Activated T-cell treated with anti-CD3 and anti-CD28 coated beads, Interleukin-2, amount 50 U/mL, for 24 hours (primary cell): ENCODE results near the gene IQSEC1.
A peak's percentile ranks its signal among the peaks of the same experiment; 100 is the strongest.

Experiments
- DNase-seq: peaks from one replicate; pipeline ENCODE4 v3.0.0-alpha.2; 2020
- H3K27ac Mint-ChIP-seq: 2 replicates; pipeline ENCODE4 v1.8.0; 2020; ENCODE audit warnings: mild to moderate bottlenecking, mixed read lengths
- H3K27me3 Mint-ChIP-seq: 2 replicates; pipeline ENCODE4 v1.8.0; 2020; ENCODE audit warnings: mixed read lengths
- H3K36me3 Mint-ChIP-seq: 2 replicates; pipeline ENCODE4 v1.8.0; 2020; ENCODE audit warnings: low read depth, mixed read lengths
- H3K4me1 Mint-ChIP-seq: 2 replicates; pipeline ENCODE4 v1.8.0; 2020; ENCODE audit warnings: low read depth, mixed read lengths
- H3K4me3 Mint-ChIP-seq: 2 replicates; pipeline ENCODE4 v1.8.0; 2020; ENCODE audit warnings: mild to moderate bottlenecking, moderate library complexity, mixed read lengths
- H3K9me3 Mint-ChIP-seq: 2 replicates; pipeline ENCODE4 v1.8.0; 2020; ENCODE audit warnings: mixed read lengths

IQSEC1 gene

GRCh38 chr3:13057282-13058040 is 15.8 kb downstream of the IQSEC1 start:
- H3K4me3 Mint-ChIP-seq = no peak overlapping the region
- peaks cover 3% of the 10 kb centered on the region for H3K27me3 Mint-ChIP-seq
- H3K4me1 Mint-ChIP-seq = no peaks in the 10 kb centered on the region
- H3K9me3 Mint-ChIP-seq = no peaks in the 10 kb centered on the region
- no peak overlapping the region for H3K27ac Mint-ChIP-seq
- DNase-seq = no peak
- no peaks in the 10 kb centered on the region for H3K36me3 Mint-ChIP-seq

- DNase-seq = no peak
- Mint-ChIP-seq H3K4me1 (no peaks in the 10 kb centered on the region), H3K27ac (no peak overlapping the region), H3K4me3 (no peak overlapping the region), H3K27me3 (peaks cover 3% of the 10 kb centered on the region), H3K9me3 (no peaks in the 10 kb centered on the region), H3K36me3 (no peaks in the 10 kb centered on the region)
These were observed 17.6 kb downstream of the IQSEC1 start for GRCh38 chr3:13055634-13056033.

GRCh38 chr3:13054341-13055285 is 18.6 kb downstream of the IQSEC1 start:
- Mint-ChIP-seq H3K9me3 (no peaks in the 10 kb centered on the region), H3K27ac (no peak overlapping the region), H3K27me3 (peaks cover 3% of the 10 kb centered on the region), H3K4me1 (no peaks in the 10 kb centered on the region), H3K4me3 (no peak overlapping the region), H3K36me3 (no peaks in the 10 kb centered on the region)
- DNase-seq = no peak

GRCh38 chr3:13053893-13054292 is 19.3 kb downstream of the IQSEC1 start:
- H3K27ac Mint-ChIP-seq = no peak overlapping the region
- H3K36me3 Mint-ChIP-seq = no peaks in the 10 kb centered on the region
- no peak overlapping the region for H3K4me3 Mint-ChIP-seq
- H3K9me3 Mint-ChIP-seq = no peaks in the 10 kb centered on the region
- no peaks in the 10 kb centered on the region for H3K4me1 Mint-ChIP-seq
- no peak for DNase-seq
- H3K27me3 Mint-ChIP-seq = peaks cover 3% of the 10 kb centered on the region

GRCh38 chr3:13053420-13053819 is 19.8 kb downstream of the IQSEC1 start:
- H3K27me3 Mint-ChIP-seq = peaks cover 3% of the 10 kb centered on the region
- H3K36me3 Mint-ChIP-seq = no peaks in the 10 kb centered on the region
- H3K4me3 Mint-ChIP-seq = no peak overlapping the region
- H3K4me1 Mint-ChIP-seq = no peaks in the 10 kb centered on the region
- H3K27ac Mint-ChIP-seq = peak overlapping the region; percentile 55
- H3K9me3 Mint-ChIP-seq = no peaks in the 10 kb centered on the region
- DNase-seq = no peak

GRCh38 chr3:13052191-13052820 is 20.9 kb downstream of the IQSEC1 start:
- Mint-ChIP-seq H3K9me3 (no peaks in the 10 kb centered on the region), H3K4me3 (no peak overlapping the region), H3K27me3 (peaks cover 3% of the 10 kb centered on the region), H3K36me3 (no peaks in the 10 kb centered on the region), H3K27ac (no peak overlapping the region), H3K4me1 (no peaks in the 10 kb centered on the region)
- DNase-seq = no peak

- no peaks in the 10 kb centered on the region for H3K9me3 Mint-ChIP-seq
- no peak for DNase-seq
- no peaks in the 10 kb centered on the region for H3K36me3 Mint-ChIP-seq
- H3K27me3 Mint-ChIP-seq = peaks cover 3% of the 10 kb centered on the region
- H3K27ac Mint-ChIP-seq = no peak overlapping the region
- peaks cover 3% of the 10 kb centered on the region for H3K4me1 Mint-ChIP-seq
- no peak overlapping the region for H3K4me3 Mint-ChIP-seq
These were observed 21.6 kb downstream of the IQSEC1 start for GRCh38 chr3:13051581-13051980.

- no peak for DNase-seq
- no peak overlapping the region for H3K27ac Mint-ChIP-seq
- H3K36me3 Mint-ChIP-seq = no peaks in the 10 kb centered on the region
- H3K27me3 Mint-ChIP-seq = peaks cover 3% of the 10 kb centered on the region
- no peak overlapping the region for H3K4me3 Mint-ChIP-seq
- H3K9me3 Mint-ChIP-seq = no peaks in the 10 kb centered on the region
- peaks cover 8% of the 10 kb centered on the region for H3K4me1 Mint-ChIP-seq
These were observed 22.2 kb downstream of the IQSEC1 start for GRCh38 chr3:13051066-13051465.

- peaks cover 12% of the 10 kb centered on the region for H3K4me1 Mint-ChIP-seq
- H3K4me3 Mint-ChIP-seq = no peak overlapping the region
- no peaks in the 10 kb centered on the region for H3K36me3 Mint-ChIP-seq
- no peak overlapping the region for H3K27ac Mint-ChIP-seq
- H3K9me3 Mint-ChIP-seq = no peaks in the 10 kb centered on the region
- peaks cover 3% of the 10 kb centered on the region for H3K27me3 Mint-ChIP-seq
- no peak for DNase-seq
These were observed 22.8 kb downstream of the IQSEC1 start for GRCh38 chr3:13050446-13050845.

- H3K9me3 Mint-ChIP-seq = no peaks in the 10 kb centered on the region
- H3K4me3 Mint-ChIP-seq = no peak overlapping the region
- H3K36me3 Mint-ChIP-seq = no peaks in the 10 kb centered on the region
- H3K27ac Mint-ChIP-seq = no peak overlapping the region
- H3K27me3 Mint-ChIP-seq = peaks cover 3% of the 10 kb centered on the region
- peaks cover 12% of the 10 kb centered on the region for H3K4me1 Mint-ChIP-seq
- DNase-seq = no peak
These were observed 23.8 kb downstream of the IQSEC1 start for GRCh38 chr3:13049400-13049799.

GRCh38 chr3:13047296-13048165 is 25.7 kb downstream of the IQSEC1 start:
- no peak overlapping the region for H3K27ac Mint-ChIP-seq
- no peaks in the 10 kb centered on the region for H3K36me3 Mint-ChIP-seq
- H3K27me3 Mint-ChIP-seq = no peaks in the 10 kb centered on the region
- no peak for DNase-seq
- no peak overlapping the region for H3K4me3 Mint-ChIP-seq
- no peaks in the 10 kb centered on the region for H3K9me3 Mint-ChIP-seq
- peaks cover 12% of the 10 kb centered on the region for H3K4me1 Mint-ChIP-seq

- H3K27ac Mint-ChIP-seq = peak overlapping the region; percentile 41
These were observed 26.5 kb downstream of the IQSEC1 start for GRCh38 chr3:13046569-13047274.

GRCh38 chr3:13045904-13046568 is 27.2 kb downstream of the IQSEC1 start:
- Mint-ChIP-seq H3K27me3 (no peaks in the 10 kb centered on the region), H3K36me3 (no peaks in the 10 kb centered on the region), H3K4me1 (peaks cover 12% of the 10 kb centered on the region), H3K27ac (peak overlapping the region; percentile 46), H3K9me3 (no peaks in the 10 kb centered on the region), H3K4me3 (no peak overlapping the region)
- DNase-seq = no peak

More at GRCh38 chr3:13046569-13047274, 26.5 kb downstream of the IQSEC1 start:
- Mint-ChIP-seq H3K4me1 (peaks cover 12% of the 10 kb centered on the region), H3K4me3 (no peak overlapping the region), H3K36me3 (no peaks in the 10 kb centered on the region), H3K9me3 (no peaks in the 10 kb centered on the region), H3K27me3 (no peaks in the 10 kb centered on the region)
- no peak for DNase-seq
